Measurements from ENCODE around the gene GABRB3. TPM values are rescaled to one million over a fixed set of nuclear protein-coding genes. Genes with fewer than 3 reads are reported as not detected.

The GABRB3 gene
- total RNA-seq, 1 experiment from 2014 or later = 3.3 TPM

GRCh38 chr15:26676115-26676514 lies 96.8 kb downstream of the GABRB3 start:
- no peak for DNase-seq (ENCODE audit: low read depth)

GRCh38 chr15:26674467-26674866 lies 98.4 kb downstream of the GABRB3 start:
- no peak for DNase-seq (ENCODE audit: low read depth)

- no peak for DNase-seq (ENCODE audit: low read depth)
Observed at GRCh38 chr15:26673445-26673844, 99.4 kb downstream of the GABRB3 start.

GRCh38 chr15:26670116-26670515 lies 102.8 kb downstream of the GABRB3 start:
- no peak for DNase-seq (ENCODE audit: low read depth)

- no peak for DNase-seq (ENCODE audit: low read depth)
Observed at GRCh38 chr15:26667222-26667988, 105.5 kb downstream of the GABRB3 start.

GRCh38 chr15:26665957-26666791 lies 106.7 kb downstream of the GABRB3 start:
- peak; percentile 33 for DNase-seq (ENCODE audit: low read depth)

- no peak for DNase-seq (ENCODE audit: low read depth)
Observed at GRCh38 chr15:26662283-26662682, 110.6 kb downstream of the GABRB3 start.

GRCh38 chr15:26661748-26662147 lies 111.1 kb downstream of the GABRB3 start:
- peak; percentile 33 for DNase-seq (ENCODE audit: low read depth)

GRCh38 chr15:26661107-26661506 lies 111.8 kb downstream of the GABRB3 start:
- no peak for DNase-seq (ENCODE audit: low read depth)

- no peak for DNase-seq (ENCODE audit: low read depth)
Observed at GRCh38 chr15:26660241-26660640, 112.6 kb downstream of the GABRB3 start.

GRCh38 chr15:26658290-26658689 lies 114.6 kb downstream of the GABRB3 start:
- no peak for DNase-seq (ENCODE audit: low read depth)

GRCh38 chr15:26656080-26656479 lies 116.8 kb downstream of the GABRB3 start:
- no peak for DNase-seq (ENCODE audit: low read depth)

GRCh38 chr15:26651909-26652308 lies 121.0 kb downstream of the GABRB3 start:
- DNase-seq (ENCODE audit: low read depth) = no peak

- no peak for DNase-seq (ENCODE audit: low read depth)
Observed at GRCh38 chr15:26648676-26649075, 124.2 kb downstream of the GABRB3 start.

- no peak for DNase-seq (ENCODE audit: low read depth)
Observed at GRCh38 chr15:26644948-26645347, 127.9 kb downstream of the GABRB3 start.

GRCh38 chr15:26641144-26641543 lies 131.7 kb downstream of the GABRB3 start:
- DNase-seq (ENCODE audit: low read depth) = no peak

GRCh38 chr15:26640601-26641000 lies 132.3 kb downstream of the GABRB3 start:
- no peak for DNase-seq (ENCODE audit: low read depth)

- no peak for DNase-seq (ENCODE audit: low read depth)
Observed at GRCh38 chr15:26639966-26640365, 132.9 kb downstream of the GABRB3 start.

- DNase-seq (ENCODE audit: low read depth) = no peak
Observed at GRCh38 chr15:26635614-26636013, 137.3 kb downstream of the GABRB3 start.

GRCh38 chr15:26635105-26635504 lies 137.8 kb downstream of the GABRB3 start:
- no peak for DNase-seq (ENCODE audit: low read depth)

GRCh38 chr15:26634319-26634718 lies 138.5 kb downstream of the GABRB3 start:
- DNase-seq (ENCODE audit: low read depth) = no peak

GRCh38 chr15:26632500-26632899 lies 140.4 kb downstream of the GABRB3 start:
- no peak for DNase-seq (ENCODE audit: low read depth)

GRCh38 chr15:26631894-26632293 lies 141.0 kb downstream of the GABRB3 start:
- no peak for DNase-seq (ENCODE audit: low read depth)

Data from Daoy (cell line).